GM13976 (cell line): Measurements from ENCODE around the gene GPX2.

ENCODE experiments used
- DNase-seq: peaks from one replicate; pipeline ENCODE4 v3.0.0; 2012; ENCODE audit warnings: low spot score
- in situ Hi-C: fragments of 300-500 bp; cut with MboI; formaldehyde crosslinking; loops from one replicate; pipeline ENCODE4 v1.12.0; 2022; ENCODE audit warnings: low sequenced_read_pairs, mixed read lengths, inconsistent platforms; ENCODE audit not compliant: unreplicated experiment
- TF ChIP-seq, protein P1 (sequence below): IDR thresholded peaks from 2 replicates; pipeline ENCODE4 v1.5.1; 2012; ENCODE audit warnings: borderline replicate concordance, mild to moderate bottlenecking; ENCODE audit not compliant: insufficient read depth; ENCODE audit errors: extremely low read depth, missing control alignments, control extremely low read depth

Gene GPX2

GRCh38 chr14:64910847-64911495 is 31.6 kb downstream of the GPX2 start:
- DNase-seq, result no peak
- in situ Hi-C loops, result no loop called here
- TF ChIP-seq, protein P1, sequence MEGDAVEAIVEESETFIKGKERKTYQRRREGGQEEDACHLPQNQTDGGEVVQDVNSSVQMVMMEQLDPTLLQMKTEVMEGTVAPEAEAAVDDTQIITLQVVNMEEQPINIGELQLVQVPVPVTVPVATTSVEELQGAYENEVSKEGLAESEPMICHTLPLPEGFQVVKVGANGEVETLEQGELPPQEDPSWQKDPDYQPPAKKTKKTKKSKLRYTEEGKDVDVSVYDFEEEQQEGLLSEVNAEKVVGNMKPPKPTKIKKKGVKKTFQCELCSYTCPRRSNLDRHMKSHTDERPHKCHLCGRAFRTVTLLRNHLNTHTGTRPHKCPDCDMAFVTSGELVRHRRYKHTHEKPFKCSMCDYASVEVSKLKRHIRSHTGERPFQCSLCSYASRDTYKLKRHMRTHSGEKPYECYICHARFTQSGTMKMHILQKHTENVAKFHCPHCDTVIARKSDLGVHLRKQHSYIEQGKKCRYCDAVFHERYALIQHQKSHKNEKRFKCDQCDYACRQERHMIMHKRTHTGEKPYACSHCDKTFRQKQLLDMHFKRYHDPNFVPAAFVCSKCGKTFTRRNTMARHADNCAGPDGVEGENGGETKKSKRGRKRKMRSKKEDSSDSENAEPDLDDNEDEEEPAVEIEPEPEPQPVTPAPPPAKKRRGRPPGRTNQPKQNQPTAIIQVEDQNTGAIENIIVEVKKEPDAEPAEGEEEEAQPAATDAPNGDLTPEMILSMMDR, result peak; percentile 32

GRCh38 chr14:64906022-64906421 is 36.5 kb downstream of the GPX2 start:
- in situ Hi-C loops, result no loop called here
- no peak for DNase-seq

DNA sequence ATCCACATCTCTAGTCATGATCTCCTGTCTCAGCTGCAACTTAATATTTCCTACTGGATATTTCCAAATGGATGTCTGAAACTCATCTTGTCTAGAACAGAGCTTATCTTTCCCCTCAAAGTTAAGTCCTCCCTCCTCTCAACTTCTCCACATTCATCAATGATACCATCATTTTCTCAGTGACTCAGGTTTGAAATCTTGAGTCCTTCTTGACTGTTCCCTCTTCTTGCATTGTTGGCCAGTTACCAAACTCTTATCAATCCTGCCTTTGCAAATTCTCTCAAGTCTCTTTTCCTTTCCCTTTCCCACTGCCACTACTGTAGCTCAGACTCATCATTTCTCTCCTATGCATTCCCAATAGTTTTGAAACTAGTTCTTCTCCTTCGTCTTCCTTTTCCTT is 42.6 kb downstream of the GPX2 start:
- TF ChIP-seq, protein P1, result no peak
- DNase-seq, result no peak
- in situ Hi-C loops, result no loop called here

More at GRCh38 chr14:64906022-64906421, 36.5 kb downstream of the GPX2 start:
- TF ChIP-seq, protein P1, result no peak

DNA sequence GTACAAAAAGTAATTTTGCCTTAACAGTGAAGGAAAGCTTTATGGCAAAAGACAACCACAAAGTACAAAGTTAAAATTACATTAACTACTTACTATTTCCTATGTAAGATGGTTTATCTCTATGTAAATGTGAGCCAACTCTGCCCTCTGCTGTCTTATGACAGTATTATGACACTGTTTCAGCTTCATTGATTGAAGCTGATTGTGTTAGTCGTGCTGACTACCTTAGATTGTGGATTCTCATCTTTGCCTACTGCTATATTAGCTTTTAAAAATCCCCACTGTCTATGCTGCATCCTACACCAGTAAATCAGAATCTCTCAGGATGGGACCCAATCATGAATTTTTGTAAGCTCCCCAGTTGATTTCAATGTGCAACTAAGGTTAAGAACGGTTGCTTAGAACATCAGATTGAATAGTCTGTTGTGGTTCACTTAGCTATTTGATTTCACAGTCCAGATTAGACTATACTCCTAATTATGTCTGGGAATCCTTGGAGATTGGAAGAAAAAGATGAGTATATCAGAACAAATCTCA is 50.6 kb downstream of the GPX2 start:
- in situ Hi-C loops, result no loop called here
- TF ChIP-seq, protein P1, result peak; percentile 40
- DNase-seq, result peak; percentile 55

- in situ Hi-C loops, result no loop called here
- TF ChIP-seq, protein P1, result no peak
- DNase-seq, result no peak
Observed at GRCh38 chr14:64891173-64891838, 51.2 kb downstream of the GPX2 start.

GRCh38 chr14:64889352-64889751 is 53.2 kb downstream of the GPX2 start:
- TF ChIP-seq, protein P1, result no peak
- no peak for DNase-seq
- in situ Hi-C loops, result loop anchor here (5.0 kb wide), 1 partner anchor 67 kb away; no protein-coding TSS in a partner anchor
